ENCODE results near the gene MLLT3.

DNA sequence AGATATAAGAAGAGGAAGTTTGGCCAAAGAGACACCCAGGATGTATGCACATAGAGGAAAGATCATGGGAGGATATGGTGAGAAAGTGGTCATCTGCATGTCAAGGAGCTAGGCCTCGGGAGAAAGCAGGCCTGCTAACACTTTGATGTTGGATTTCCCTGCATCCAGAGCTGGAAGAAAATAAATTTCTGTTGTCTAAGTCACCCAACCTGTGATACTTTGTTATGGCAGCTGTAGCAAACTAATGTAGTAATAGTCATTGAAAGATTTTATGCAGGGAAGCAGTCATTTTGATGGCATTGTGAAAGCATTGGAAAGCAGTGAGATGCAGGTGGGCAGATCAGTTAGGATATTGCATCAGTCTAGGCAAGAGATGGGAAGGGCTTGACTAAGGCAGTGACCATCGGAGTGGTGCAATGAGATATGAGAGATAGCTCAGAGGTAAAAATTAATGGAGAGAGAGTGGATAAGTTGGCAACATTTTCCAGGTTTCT is 37.2 kb upstream of the MLLT3 start:
- TF ChIP-seq, protein P1, sequence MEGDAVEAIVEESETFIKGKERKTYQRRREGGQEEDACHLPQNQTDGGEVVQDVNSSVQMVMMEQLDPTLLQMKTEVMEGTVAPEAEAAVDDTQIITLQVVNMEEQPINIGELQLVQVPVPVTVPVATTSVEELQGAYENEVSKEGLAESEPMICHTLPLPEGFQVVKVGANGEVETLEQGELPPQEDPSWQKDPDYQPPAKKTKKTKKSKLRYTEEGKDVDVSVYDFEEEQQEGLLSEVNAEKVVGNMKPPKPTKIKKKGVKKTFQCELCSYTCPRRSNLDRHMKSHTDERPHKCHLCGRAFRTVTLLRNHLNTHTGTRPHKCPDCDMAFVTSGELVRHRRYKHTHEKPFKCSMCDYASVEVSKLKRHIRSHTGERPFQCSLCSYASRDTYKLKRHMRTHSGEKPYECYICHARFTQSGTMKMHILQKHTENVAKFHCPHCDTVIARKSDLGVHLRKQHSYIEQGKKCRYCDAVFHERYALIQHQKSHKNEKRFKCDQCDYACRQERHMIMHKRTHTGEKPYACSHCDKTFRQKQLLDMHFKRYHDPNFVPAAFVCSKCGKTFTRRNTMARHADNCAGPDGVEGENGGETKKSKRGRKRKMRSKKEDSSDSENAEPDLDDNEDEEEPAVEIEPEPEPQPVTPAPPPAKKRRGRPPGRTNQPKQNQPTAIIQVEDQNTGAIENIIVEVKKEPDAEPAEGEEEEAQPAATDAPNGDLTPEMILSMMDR (conservative IDR thresholded peaks at IDR 0.05 in 1 of 2, IDR thresholded peaks at IDR 0.05 in 1 of 2; ENCODE audit: extremely low read depth in 1 of 2, insufficient read depth in 1 of 2, low read depth in 1 of 2, low read length in 2 of 2) = no peak
- TF ChIP-seq EZH2 (IDR thresholded peaks at IDR 0.05; ENCODE audit: borderline replicate concordance, low read length) = no peak

Data from mammary epithelial cell (primary cell).